ENCODE measurements around the gene ZNF419.
"Not testable (repeated sequence)": the region's sequence is repeated elsewhere in the genome, so short reads cannot be mapped to it uniquely, and the experiment has no call there.

ZNF419 gene

DNA sequence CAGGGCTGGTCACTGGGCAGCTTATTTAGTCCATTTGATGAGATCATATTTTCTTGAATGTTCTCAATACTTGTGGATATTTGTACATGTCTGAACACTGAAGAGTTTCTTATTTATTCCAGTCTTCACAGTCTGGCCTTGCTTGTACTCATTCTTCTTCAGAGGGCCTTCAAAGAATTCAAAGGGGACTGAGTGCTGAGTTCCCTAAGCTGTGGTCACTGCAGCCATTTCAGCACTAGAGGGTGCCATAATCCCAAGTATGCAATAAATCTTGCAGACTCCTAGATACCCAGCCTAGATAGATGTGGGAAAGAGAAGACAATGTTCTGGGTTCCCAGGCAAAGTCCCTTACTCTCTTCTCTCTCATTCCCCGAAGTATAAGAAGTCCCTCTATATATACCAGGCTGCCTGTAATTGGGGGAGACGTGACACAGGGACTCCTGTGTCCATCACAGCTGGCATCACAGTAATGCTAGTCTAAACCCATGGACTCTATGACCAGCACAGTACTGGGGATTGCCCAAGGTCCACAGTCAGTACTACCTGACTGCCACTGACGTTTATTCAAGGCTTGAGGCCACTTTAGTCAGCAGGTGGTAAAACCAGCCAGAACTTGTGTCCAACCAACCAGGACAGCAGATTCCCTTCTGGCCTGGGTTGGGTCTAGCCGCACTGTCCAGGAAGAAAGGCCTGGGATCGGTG lies 21.7 kb upstream of the ZNF419 start:
- peak; percentile 36 for DNase-seq
- Histone ChIP-seq H3K4me3 (ENCODE audit: low read depth, low read length) (no peak overlapping the region), H3K9me3 (no peaks in the 10 kb centered on the region), H3K36me3 (no peaks in the 10 kb centered on the region; the same call in none of the 2 replicates), H3K4me1 (no peaks in the 10 kb centered on the region), H3K27me3 (no peaks in the 10 kb centered on the region)
- TF ChIP-seq, protein P1, sequence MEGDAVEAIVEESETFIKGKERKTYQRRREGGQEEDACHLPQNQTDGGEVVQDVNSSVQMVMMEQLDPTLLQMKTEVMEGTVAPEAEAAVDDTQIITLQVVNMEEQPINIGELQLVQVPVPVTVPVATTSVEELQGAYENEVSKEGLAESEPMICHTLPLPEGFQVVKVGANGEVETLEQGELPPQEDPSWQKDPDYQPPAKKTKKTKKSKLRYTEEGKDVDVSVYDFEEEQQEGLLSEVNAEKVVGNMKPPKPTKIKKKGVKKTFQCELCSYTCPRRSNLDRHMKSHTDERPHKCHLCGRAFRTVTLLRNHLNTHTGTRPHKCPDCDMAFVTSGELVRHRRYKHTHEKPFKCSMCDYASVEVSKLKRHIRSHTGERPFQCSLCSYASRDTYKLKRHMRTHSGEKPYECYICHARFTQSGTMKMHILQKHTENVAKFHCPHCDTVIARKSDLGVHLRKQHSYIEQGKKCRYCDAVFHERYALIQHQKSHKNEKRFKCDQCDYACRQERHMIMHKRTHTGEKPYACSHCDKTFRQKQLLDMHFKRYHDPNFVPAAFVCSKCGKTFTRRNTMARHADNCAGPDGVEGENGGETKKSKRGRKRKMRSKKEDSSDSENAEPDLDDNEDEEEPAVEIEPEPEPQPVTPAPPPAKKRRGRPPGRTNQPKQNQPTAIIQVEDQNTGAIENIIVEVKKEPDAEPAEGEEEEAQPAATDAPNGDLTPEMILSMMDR (IDR thresholded peaks at IDR 0.05; ENCODE audit: low read depth, low read length), result peak; percentile 74

DNA sequence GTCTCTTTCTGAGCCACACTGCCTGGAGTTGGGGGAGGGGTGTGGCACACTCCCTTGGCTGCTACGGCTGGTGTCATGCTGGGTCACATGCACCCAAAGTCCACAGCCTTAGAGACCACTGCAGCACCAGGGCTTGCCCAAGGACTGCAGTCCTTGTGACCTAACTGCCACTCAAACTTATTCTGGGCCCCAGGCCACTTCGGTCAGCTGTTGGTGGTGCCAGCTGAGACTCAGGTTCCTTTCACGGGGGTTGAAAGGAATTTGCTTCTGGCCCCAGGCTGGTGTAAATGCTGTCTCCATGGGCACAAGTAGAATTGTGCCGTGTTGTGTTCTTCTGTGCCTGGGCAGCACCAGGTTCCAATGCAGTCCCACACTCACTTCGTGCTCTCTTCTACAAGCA lies 21.1 kb upstream of the ZNF419 start:
- no peaks in the 10 kb centered on the region for H3K4me1 ChIP-seq
- DNase-seq, result no peak
- no peaks in the 10 kb centered on the region for H3K27me3 ChIP-seq
- no peaks in the 10 kb centered on the region; the same call in 1 of the 2 replicates for H3K9me3 ChIP-seq
- H3K4me3 ChIP-seq (ENCODE audit: low read depth, low read length), result no peak overlapping the region
- TF ChIP-seq, protein P1 (IDR thresholded peaks at IDR 0.05; ENCODE audit: low read depth, low read length), result no peak
- H3K36me3 ChIP-seq, result no peaks in the 10 kb centered on the region; the same call in none of the 2 replicates

DNA sequence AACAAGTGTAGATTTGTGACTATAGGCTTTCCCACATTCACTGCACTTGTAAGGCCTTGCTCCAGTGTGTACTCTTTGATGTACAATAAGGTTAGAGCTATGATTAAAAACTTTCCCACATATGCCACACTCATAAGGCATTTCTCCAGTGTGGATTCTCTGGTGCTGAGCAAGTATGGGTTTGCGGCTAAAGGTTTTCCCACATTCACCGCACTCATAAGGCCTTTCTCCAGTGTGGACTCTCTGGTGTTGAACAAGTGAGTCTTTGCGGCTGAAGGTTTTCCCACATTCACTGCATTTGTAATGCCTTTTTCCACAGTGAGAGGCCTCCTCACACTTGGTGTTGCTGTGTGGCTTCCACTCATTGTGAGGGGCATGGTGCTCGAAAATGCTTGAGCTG lies 13.9 kb upstream of the ZNF419 start:
- no peak for DNase-seq
- H3K9me3 ChIP-seq, result peaks cover 17% of the 10 kb centered on the region
- TF ChIP-seq, protein P1 (IDR thresholded peaks at IDR 0.05; ENCODE audit: low read depth, low read length), result no peak
- peaks cover 43% of the 10 kb centered on the region for H3K36me3 ChIP-seq
- no peaks in the 10 kb centered on the region for H3K4me1 ChIP-seq
- H3K4me3 ChIP-seq (ENCODE audit: low read depth, low read length), result no peak overlapping the region
- H3K27me3 ChIP-seq, result no peaks in the 10 kb centered on the region

DNA sequence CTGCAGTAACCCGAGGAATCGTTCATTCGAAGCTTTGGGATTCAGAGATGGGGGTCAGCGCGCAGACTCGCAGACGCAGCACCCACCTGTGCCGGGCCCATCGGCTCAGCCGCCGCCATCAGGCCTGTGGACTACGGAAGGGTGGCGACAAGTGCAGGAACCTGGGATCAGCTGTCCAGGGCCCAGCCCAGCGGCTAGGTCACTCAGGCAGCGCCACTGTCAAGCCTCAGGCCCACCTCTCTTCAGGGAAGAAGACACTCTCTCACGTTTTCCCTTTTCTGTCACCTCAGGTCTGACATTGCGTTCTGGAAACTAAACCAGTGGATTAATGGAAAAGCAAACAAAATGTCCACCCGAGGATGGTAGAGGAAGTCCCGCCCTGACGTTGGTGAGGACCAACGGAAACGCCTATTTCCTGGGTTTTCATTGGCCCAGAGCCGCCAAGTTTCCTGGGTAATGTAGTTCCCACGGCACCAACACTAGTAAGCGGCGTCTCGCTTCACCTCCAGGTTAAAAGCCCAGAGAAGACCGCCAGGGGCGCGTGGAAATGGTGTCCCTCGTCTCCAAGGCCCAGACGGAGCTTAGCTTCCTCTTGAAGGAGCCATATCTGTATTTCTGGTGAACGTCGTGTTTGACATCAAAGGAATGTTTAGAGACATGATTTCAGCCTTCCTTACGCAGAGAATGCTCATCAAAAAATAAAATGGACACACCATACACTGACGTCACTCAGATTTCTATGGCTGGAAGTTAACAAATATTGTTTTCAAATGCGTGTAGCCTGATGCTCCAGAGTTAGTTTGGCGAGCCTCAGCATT lies 10.2 kb upstream of the ZNF419 start, which contains the start of gene ZNF772:
TSS of gene ZNF772 (minus strand) at position 376 of the 818 bp plus-strand sequence. CDS start at position 119, 257 bp downstream.
- Histone ChIP-seq H3K9me3 (peaks cover 17% of the 10 kb centered on the region; the same call in 1 of the 2 replicates), H3K27me3 (no peaks in the 10 kb centered on the region), H3K4me1 (no peaks in the 10 kb centered on the region), H3K4me3 (ENCODE audit: low read depth, low read length) (peak within 1 kb of the TSS; percentile 86), H3K36me3 (peaks cover 41% of the 10 kb centered on the region)
- TF ChIP-seq, protein P1 (IDR thresholded peaks at IDR 0.05; ENCODE audit: low read depth, low read length), result peak; percentile 62
- DNase-seq, result peak; percentile 93

DNA sequence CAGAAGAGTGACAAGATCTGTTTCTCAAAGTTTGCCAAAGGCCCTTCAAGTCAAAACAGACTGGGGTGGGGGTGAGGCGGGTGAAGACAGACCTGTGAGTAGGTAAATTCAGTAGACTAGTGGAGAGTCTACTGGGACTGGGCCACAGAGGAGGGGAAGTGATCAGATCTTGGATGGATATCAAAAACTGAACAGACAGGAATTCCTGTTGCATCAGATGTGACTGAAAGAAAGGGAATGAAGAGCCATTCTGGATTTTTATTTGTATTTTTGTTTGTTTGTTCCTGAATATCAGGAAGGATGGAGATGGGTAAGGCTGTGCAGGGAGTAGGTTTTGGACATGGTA lies 722 bp downstream of the ZNF419 start:
- H3K4me1 ChIP-seq, DNase-seq: not testable (repeated sequence)

DNA sequence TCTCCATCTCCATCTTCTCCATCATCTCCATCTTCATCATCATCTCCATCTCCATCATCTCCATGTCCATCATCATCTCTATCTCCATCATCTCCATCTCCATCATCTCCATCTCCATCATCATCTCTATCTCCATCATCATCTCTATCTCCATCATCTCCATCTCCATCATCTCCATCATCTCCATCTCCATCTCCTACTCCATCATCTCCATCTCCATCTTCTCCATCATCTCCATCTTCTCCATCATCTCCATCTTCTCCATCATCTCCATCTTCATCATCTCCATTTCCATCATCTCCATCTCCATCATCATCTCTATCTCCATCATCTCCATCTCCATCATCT lies 11.8 kb downstream of the ZNF419 start:
- not testable (repeated sequence) for H3K27me3 ChIP-seq; DNase-seq; H3K4me1 ChIP-seq; H3K36me3 ChIP-seq; H3K9me3 ChIP-seq; H3K4me3 ChIP-seq (ENCODE audit: low read depth, low read length)

More for the DNA sequence above, 722 bp downstream of the ZNF419 start:
- H3K27me3 ChIP-seq, H3K9me3 ChIP-seq: not testable (repeated sequence)
- H3K36me3 ChIP-seq, result peaks cover 10% of the 10 kb centered on the region
- peak overlapping the region; percentile 43 for H3K4me3 ChIP-seq (ENCODE audit: low read depth, low read length)

DNA sequence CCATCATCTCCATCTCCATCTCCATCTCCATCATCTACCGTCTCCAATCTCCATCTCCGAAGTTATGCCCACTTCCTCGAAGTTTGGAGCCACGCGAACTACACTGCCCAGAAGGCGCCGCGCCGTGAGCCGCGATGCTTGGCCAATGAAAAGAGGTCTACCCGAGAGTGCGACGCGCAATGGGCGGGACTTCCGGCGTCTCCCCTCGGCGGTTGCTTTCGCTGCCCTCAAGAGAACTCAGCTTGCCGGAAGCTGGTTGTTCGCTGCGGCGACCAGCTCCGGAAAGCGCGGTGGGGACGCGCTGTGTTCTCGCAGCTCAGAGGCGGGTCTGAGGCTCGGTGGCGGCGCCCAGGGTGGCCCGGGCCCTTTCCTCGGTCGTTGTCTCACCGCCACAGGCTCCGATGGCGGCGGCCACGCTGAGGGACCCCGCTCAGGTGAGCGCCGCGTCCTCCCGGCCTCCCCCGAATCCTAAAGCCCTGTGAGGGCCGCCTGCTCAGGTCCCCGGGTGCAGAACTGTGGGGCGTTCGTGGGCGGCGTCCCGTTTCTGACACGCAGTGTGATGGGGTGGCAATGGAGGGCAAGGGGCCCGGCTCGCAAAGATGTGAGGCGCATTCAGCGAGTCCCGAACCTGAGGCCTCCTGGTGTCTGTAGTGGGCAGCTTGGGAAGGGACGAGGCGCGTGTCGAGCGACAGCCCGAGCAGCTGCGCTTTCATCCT lies 12.3 kb downstream of the ZNF419 start, which contains the start of gene ZNF773:
TSS of gene ZNF773 (plus strand) at position 259 of the 716 bp plus-strand sequence. CDS start at position 402, 143 bp downstream.
- not testable (repeated sequence) for H3K36me3 ChIP-seq, H3K9me3 ChIP-seq, H3K27me3 ChIP-seq, H3K4me1 ChIP-seq
- DNase-seq, result peak; percentile 96
- H3K4me3 ChIP-seq (ENCODE audit: low read depth, low read length), result peak within 1 kb of the TSS; percentile 69

DNA sequence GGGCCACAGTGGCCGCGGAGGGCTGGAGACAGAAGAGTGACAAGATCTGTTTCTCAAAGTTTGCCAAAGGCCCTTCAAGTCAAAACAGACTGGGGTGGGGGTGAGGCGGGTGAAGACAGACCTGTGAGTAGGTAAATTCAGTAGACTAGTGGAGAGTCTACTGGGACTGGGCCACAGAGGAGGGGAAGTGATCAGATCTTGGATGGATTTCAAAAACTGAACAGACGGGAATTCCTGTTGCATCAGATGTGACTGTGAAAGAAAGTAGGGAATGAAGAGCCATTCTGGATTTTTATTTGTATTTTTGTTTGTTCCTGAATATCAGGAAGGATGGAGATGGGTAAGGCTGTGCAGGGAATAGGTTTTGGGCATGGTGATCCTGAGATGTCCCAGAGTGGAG lies 12.8 kb downstream of the ZNF419 start:
- peak overlapping the region; percentile 31 for H3K4me3 ChIP-seq (ENCODE audit: low read depth, low read length)
- H3K36me3 ChIP-seq, H3K27me3 ChIP-seq, DNase-seq, H3K4me1 ChIP-seq, H3K9me3 ChIP-seq: not testable (repeated sequence)
